CD4-positive, alpha-beta T cell (primary cell): Measurements from ENCODE around the gene F7. TPM values are rescaled to one million over a fixed set of nuclear protein-coding genes. Genes with fewer than 3 reads are reported as not detected.

Experiments used
- ATAC-seq: fragments of 200-7000 bp; cut with Tn5 transposase; one replicate; pipeline ENCODE4 v1.10.0; 2022; ENCODE audit warnings: mild to moderate bottlenecking; ENCODE audit not compliant: poor library complexity
- CTCF ChIA-PET: fragments of 350-600 bp; sonication (Branson Sonifier 250); formaldehyde crosslinking; loops from one replicate; lab custom pipeline; 2021; ENCODE audit warnings: antibody characterized with exemption, inconsistent platforms; lab: Charles Lee
- POLR2A ChIA-PET: fragments of 350-600 bp; sonication (Branson Sonifier 250); formaldehyde crosslinking; loops from one replicate; lab custom pipeline; 2021; ENCODE audit warnings: antibody characterized with exemption, inconsistent platforms; lab: Charles Lee
- DNase-seq, 14 experiments: peaks; one replicate each; pipeline ENCODE4 v3.0.0-alpha.2; 2013 to 2020; ENCODE audit warnings: mixed read lengths in 2 of 14
- H3K27ac ChIP-seq, 2 donors: one replicate each; pipeline versions ENCODE4 v1.5.1 to v1.7.0; 2013; ENCODE audit warnings: low read length in 2 of 2, low read depth in 1 of 2, mild to moderate bottlenecking in 1 of 2
- H3K27me3 ChIP-seq, 2 experiments: 1 replicate in 1 of 2; 2 replicates in 1 of 2; pipeline versions ENCODE4 v1.6.1 to v1.7.0; 2013; ENCODE audit warnings: low read length in 2 of 2, control low read depth in 1 of 2, mild to moderate bottlenecking in 1 of 2, moderate library complexity in 1 of 2; ENCODE audit not compliant: insufficient read depth in 2 of 2, control insufficient read depth in 1 of 2
- H3K36me3 ChIP-seq: one replicate; pipeline ENCODE4 v1.6.1; 2013; ENCODE audit warnings: low read length, control low read depth; ENCODE audit not compliant: insufficient read depth
- H3K4me1 ChIP-seq: one replicate; pipeline ENCODE4 v1.6.1; 2013; ENCODE audit warnings: low read length, control low read depth; ENCODE audit not compliant: insufficient read depth
- H3K4me3 ChIP-seq: one replicate; pipeline ENCODE4 v1.5.1; 2013; ENCODE audit warnings: mild to moderate bottlenecking, low read length, moderate library complexity
- H3K9me3 ChIP-seq, 2 experiments: 1 replicate in 1 of 2; 2 replicates in 1 of 2; pipeline versions ENCODE4 v1.6.1 to v1.7.0; 2013; ENCODE audit warnings: low read length in 2 of 2, mild to moderate bottlenecking in 2 of 2, control low read depth in 1 of 2, moderate library complexity in 1 of 2; ENCODE audit not compliant: control insufficient read depth in 1 of 2, insufficient read depth in 1 of 2
- H3K27ac Mint-ChIP-seq: one replicate; pipeline ENCODE4 v1.8.0; 2020; ENCODE audit warnings: mixed read lengths
- H3K27me3 Mint-ChIP-seq: one replicate; pipeline ENCODE4 v1.8.0; 2021; ENCODE audit warnings: mixed read lengths
- H3K36me3 Mint-ChIP-seq: one replicate; pipeline ENCODE4 v1.8.0; 2021; ENCODE audit warnings: low read depth, mixed read lengths
- H3K4me1 Mint-ChIP-seq: one replicate; pipeline ENCODE4 v1.8.0; 2021; ENCODE audit warnings: low read depth, mixed read lengths
- H3K4me3 Mint-ChIP-seq: one replicate; pipeline ENCODE4 v1.8.0; 2020; ENCODE audit warnings: mild to moderate bottlenecking, mixed read lengths
- H3K9me3 Mint-ChIP-seq: one replicate; pipeline ENCODE4 v1.8.0; 2020; ENCODE audit warnings: mixed read lengths
- intact Hi-C, 2 experiments: fragments of 100-400 bp; cut with DNase I in 1 of 2; cut with micrococcal nuclease in 1 of 2; formaldehyde crosslinking; loops; one replicate each; pipeline versions ENCODE4 v1.15.1 to v1.9.0; 2023 to 2025; cut with DNase I, micrococcal nuclease
- total RNA-seq, 174 experiments: library from RNA in 2 of 174; stranded (reverse) in 2 of 174; gene quantifications; one replicate each; pipeline ENCODE4 v1.2.3 and lab custom pipeline; 2021 to 2026
- TF ChIP-seq, protein P1 (sequence below): fragments of 200-600 bp; IDR thresholded peaks from one replicate; pipeline ENCODE4 v1.8.0; 2022; ENCODE audit warnings: antibody characterized with exemption, mild to moderate bottlenecking

F7 gene
- total RNA-seq, 2 experiments from 2014 or later = not detected

DNA sequence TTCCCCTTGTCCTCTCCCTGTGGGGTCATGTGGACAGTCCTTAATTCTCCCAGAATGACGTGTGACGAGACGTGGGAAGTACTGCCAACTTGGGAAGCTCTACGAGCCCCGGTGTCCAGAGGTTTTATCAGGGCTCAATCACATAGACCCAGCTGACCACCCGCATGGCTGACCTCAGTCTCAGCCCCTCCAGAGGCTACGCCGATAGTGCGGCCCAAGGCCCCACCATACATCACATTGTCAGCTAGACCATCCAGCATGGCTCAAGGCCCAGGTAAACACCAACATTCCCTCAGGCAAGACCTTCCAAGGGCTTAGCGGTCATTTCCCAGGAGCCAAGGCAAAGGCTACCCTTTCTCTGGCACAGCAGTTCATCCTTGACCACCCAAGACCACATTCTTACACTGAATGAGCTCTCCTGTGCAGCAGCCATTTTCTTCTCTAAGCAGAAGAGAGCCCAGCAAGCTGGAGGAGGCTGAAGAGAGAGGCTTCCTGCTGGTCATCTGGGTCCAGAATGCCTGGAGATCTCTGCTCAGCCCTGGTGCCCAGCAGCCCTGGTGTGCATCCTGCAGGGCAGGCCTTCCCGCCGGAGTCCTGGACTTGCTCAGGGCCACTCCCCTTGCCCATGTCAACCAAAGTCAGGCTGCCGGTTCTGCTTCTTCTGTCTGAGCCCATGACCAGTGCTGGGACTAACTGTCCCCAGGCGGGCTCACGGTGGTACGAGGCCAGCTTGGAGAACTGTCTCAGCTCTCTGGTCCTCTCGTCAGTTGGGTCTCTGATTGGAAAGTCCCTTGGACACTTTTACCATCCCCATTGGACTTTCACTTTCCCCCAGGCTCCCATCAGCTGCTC is 9.1 kb downstream of the F7 start:
- H3K4me3 Mint-ChIP-seq = no peak overlapping the region
- ATAC-seq (no peak), DNase-seq (no peak)
- H3K36me3 ChIP-seq = no peaks in the 10 kb centered on the region
- intact Hi-C loops = no loop called here
- no peak overlapping the region for H3K27ac Mint-ChIP-seq
- H3K27me3 ChIP-seq = peaks cover 7 to 13% of the 10 kb centered on the region in 2 experiments
- no peaks in the 10 kb centered on the region for H3K9me3 ChIP-seq
- no peaks in the 10 kb centered on the region for H3K27me3 Mint-ChIP-seq
- POLR2A ChIA-PET = no interaction called here
- H3K27ac ChIP-seq = no peak overlapping the region
- TF ChIP-seq, protein P1, sequence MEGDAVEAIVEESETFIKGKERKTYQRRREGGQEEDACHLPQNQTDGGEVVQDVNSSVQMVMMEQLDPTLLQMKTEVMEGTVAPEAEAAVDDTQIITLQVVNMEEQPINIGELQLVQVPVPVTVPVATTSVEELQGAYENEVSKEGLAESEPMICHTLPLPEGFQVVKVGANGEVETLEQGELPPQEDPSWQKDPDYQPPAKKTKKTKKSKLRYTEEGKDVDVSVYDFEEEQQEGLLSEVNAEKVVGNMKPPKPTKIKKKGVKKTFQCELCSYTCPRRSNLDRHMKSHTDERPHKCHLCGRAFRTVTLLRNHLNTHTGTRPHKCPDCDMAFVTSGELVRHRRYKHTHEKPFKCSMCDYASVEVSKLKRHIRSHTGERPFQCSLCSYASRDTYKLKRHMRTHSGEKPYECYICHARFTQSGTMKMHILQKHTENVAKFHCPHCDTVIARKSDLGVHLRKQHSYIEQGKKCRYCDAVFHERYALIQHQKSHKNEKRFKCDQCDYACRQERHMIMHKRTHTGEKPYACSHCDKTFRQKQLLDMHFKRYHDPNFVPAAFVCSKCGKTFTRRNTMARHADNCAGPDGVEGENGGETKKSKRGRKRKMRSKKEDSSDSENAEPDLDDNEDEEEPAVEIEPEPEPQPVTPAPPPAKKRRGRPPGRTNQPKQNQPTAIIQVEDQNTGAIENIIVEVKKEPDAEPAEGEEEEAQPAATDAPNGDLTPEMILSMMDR = no peak
- H3K4me1 ChIP-seq = peaks cover 20% of the 10 kb centered on the region
- H3K36me3 Mint-ChIP-seq = no peaks in the 10 kb centered on the region
- no peaks in the 10 kb centered on the region for H3K4me1 Mint-ChIP-seq
- CTCF ChIA-PET = no interaction called here
- no peak overlapping the region for H3K4me3 ChIP-seq
- no peaks in the 10 kb centered on the region for H3K9me3 Mint-ChIP-seq

DNA sequence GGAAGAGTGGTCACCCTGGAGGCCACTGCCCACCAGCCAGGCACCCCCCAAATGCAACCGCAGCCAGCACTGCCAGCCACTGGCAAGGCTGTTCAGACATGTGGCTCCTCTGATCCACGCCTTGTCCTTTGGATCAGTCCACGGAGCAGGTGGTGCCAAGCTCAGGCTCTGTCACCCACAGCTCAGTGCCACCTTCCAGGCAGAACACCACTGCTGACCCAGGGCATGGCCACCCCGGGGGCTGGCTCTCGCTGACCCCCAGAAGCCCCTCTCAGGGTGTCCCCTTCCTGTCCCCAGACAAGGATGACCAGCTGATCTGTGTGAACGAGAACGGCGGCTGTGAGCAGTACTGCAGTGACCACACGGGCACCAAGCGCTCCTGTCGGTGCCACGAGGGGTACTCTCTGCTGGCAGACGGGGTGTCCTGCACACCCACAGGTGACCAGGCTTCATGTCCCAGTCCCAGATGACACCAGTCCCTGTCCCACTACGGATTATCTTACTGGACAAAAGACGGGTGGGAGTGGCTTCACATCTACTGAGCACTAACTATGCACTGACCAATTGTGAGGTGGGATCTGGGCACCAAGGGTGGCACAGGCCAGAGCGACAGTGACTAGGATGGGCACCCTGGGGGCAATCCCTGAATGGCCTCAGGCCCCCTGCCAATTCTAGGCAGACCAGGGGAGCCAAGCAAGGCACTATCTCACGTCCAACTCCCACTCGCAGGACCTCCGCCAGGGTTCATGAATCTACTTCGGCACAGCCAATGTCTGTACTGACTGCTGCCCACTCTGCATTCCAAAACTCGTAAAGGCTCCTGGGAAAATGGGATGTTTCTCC is 10.0 kb downstream of the F7 start:
- CTCF ChIA-PET = no interaction called here
- Mint-ChIP-seq H3K27ac (no peak overlapping the region), H3K36me3 (no peaks in the 10 kb centered on the region), H3K4me3 (no peak overlapping the region), H3K9me3 (no peaks in the 10 kb centered on the region), H3K4me1 (no peaks in the 10 kb centered on the region), H3K27me3 (no peaks in the 10 kb centered on the region)
- TF ChIP-seq, protein P1 = no peak
- no peak for ATAC-seq
- no peak for DNase-seq
- Histone ChIP-seq H3K4me3 (no peak overlapping the region), H3K9me3 (no peaks in the 10 kb centered on the region), H3K4me1 (peaks cover 14% of the 10 kb centered on the region), H3K27me3 (peaks cover 4 to 6% of the 10 kb centered on the region in 2 experiments), H3K27ac (no peak overlapping the region), H3K36me3 (no peaks in the 10 kb centered on the region)
- intact Hi-C loops = no loop called here
- POLR2A ChIA-PET = no interaction called here

DNA sequence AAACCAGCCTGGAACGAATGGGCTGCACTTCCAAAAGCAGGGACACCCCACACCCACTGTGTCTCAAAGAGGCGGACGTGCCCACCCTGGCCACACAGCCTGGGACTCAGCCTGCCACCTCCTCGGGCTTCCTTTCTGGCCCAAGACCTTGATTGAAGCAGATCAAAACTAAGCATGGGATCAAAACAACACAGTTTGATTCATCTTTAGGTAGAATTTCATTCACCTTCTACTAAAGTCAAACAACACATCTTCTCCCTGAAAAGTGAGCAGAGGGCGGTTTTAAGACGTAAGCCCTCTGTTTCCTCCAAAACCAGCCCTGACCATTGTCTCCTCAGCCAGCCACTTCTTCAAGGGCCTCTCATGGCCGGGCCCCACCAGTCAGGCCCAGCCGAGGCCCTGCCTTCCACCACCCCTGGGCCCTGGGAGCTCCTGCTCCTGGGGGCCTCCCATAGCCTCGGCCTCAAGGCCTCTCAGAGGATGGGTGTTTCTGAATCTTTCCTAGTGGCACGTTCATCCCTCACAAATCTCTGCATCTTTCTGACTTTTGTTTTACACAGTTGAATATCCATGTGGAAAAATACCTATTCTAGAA is 10.7 kb downstream of the F7 start:
- Histone ChIP-seq H3K27me3 (peaks cover 0 to 2% of the 10 kb centered on the region in 2 experiments), H3K4me3 (no peak overlapping the region), H3K9me3 (no peaks in the 10 kb centered on the region), H3K4me1 (peaks cover 9% of the 10 kb centered on the region), H3K36me3 (no peaks in the 10 kb centered on the region), H3K27ac (no peak overlapping the region)
- Mint-ChIP-seq H3K4me1 (no peaks in the 10 kb centered on the region), H3K36me3 (no peaks in the 10 kb centered on the region), H3K4me3 (no peak overlapping the region), H3K9me3 (no peaks in the 10 kb centered on the region), H3K27ac (no peak overlapping the region), H3K27me3 (no peaks in the 10 kb centered on the region)
- ChIA-PET POLR2A (no interaction called here), CTCF (no interaction called here)
- DNase-seq (no peak), ATAC-seq (no peak)
- TF ChIP-seq, protein P1 = no peak
- intact Hi-C loops = no loop called here
